ENCODE data around the gene IFT122.
A peak's percentile ranks its signal among the peaks of the same experiment; 100 is the strongest.
"Not testable (repeated sequence)": the region's sequence is repeated elsewhere in the genome, so short reads cannot be mapped to it uniquely, and the experiment has no call there.

The IFT122 gene

DNA sequence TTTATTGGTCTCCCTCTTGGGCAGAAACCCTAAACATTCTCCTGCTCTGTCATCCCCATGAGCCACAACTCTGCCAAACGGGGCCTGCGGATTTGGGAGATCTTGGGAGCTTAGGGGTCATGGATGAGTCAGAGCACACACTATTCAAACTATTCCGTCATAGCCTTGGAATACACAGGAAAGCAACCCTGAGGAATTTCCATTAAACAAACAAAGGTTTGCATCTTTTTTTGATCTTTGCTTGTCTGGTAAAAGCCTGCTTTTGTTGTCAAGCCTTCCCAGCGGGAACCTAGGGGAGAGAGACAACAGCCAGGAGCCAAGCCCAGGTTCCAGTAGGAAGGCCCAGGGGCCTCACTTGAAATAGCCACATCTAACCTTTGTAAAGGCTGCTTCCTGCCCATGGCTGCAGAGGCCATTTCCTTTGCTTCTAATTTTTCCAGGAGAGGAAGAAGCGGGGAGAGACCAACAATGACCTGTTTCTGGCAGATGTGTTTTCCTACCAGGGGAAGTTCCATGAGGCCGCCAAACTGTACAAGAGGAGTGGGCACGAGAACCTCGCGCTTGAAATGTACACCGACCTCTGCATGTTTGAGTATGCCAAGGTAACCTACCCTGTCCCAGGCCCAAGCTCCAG, 55.1 kb downstream of the IFT122 start:
- not testable (repeated sequence) for DNase-seq (ENCODE audit: low spot score)

GRCh38 chr3:129497876-129498275, 57.9 kb downstream of the IFT122 start:
- not testable (repeated sequence) for DNase-seq (ENCODE audit: low spot score)

DNA sequence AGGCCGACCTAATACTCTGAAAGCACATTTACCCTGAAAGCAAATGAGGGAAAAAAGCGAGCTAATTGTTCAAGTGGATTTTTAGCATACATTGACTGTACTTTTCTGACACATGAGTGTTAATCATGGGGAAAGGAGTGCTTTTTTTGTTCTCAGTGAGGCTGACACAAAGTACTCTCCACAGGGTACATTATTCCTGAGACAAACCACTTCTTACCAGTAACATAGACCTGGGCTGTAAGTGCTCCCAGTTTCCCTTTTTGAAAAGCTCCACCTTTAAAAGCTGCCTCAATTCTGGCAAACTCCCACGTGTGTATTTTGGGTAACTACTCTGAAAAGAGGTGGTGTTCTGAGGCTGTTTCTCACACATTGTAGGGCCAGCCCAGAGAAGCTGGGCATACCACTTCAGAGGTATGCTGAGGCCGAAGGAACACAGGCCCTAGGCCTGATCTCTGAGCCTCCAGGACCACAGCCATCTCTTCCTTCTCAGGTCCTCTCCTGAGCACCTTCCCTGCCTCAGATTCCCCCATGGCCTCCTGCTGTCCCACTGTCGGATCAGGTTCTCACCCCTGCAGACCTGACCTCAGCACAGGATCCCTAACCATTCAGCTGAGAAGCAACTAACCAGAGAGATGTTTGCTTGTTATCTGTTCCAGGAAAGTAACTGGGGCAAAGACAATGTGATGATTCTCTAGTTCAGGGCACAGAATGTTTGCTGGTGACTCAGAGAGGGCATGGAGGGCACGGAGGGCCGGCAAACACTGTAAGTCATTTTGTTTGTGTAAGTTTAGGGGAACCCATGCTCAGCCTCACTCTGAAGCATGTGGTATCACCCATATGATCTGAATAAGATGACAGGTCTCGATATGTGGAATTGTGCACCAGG, 58.8 kb downstream of the IFT122 start:
- DNase-seq (ENCODE audit: low spot score): not testable (repeated sequence)

DNA sequence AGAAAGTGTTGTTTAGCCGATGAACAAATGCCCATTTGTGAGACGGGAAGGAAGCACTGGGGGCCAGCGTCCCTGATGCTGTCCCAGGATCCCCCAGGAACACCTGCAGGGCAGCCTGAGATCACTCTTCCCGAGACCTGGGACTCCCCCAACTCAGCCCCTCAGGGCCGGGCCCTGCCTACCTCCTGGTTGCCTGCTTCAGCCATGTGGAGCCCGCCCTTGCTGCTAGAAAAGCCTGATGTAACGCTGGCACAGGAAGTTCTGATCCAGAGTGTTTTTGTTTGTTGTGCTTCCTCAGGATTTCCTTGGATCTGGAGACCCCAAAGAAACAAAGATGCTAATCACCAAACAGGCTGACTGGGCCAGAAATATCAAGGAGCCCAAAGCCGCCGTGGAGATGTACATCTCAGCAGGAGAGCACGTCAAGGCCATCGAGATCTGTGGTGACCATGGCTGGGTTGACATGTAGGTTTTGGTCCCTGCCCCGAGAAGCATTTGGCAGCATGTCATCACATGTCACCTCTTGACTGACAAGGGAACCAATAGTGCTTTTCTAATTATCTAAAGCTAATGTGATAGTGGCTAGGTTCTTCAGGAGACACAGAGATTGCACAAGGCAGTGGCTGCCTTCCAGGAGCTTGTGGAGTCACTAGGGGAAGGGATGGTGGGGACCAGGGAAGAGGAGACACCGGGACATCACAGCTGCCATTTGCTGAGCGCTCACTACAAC, 59.7 kb downstream of the IFT122 start:
- DNase-seq (ENCODE audit: low spot score): not testable (repeated sequence)

DNA sequence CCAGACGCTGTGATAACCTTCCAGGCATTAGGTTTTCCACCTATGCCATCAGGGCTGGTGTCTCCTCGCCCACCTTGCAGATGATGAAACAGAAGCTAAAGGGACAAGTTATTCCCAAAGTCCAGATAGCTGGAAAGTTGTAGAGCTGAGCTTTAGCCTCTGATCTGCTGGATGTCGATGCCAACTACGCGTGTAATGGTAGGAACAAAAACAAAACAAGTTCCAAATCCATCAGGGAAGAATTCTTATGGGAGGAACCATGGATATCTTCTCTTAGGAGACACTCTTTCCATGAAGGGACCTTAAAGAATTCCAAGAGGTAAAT, 60.3 kb downstream of the IFT122 start:
- DNase-seq (ENCODE audit: low spot score): no peak

DNA sequence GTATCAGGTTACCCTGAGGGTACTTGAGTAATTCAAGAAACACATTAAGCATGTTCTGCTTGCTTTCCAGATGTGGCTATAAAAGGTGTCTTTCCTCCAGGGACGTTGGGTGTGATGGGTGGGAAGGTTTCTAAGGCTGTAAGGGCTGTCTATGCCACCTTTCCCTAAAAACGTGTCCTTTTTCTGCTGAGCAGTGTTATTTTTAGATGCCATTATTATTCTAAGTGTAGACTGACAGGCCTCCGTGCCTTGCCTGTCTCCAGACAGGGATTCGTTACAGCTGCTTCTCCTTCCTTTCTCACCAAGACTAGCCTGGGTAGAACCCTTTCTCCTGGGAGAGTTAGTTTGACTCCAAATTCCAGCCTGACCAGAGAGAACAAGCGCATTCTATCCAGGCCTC, 61.6 kb downstream of the IFT122 start:
- DNase-seq (ENCODE audit: low spot score): no peak

DNA sequence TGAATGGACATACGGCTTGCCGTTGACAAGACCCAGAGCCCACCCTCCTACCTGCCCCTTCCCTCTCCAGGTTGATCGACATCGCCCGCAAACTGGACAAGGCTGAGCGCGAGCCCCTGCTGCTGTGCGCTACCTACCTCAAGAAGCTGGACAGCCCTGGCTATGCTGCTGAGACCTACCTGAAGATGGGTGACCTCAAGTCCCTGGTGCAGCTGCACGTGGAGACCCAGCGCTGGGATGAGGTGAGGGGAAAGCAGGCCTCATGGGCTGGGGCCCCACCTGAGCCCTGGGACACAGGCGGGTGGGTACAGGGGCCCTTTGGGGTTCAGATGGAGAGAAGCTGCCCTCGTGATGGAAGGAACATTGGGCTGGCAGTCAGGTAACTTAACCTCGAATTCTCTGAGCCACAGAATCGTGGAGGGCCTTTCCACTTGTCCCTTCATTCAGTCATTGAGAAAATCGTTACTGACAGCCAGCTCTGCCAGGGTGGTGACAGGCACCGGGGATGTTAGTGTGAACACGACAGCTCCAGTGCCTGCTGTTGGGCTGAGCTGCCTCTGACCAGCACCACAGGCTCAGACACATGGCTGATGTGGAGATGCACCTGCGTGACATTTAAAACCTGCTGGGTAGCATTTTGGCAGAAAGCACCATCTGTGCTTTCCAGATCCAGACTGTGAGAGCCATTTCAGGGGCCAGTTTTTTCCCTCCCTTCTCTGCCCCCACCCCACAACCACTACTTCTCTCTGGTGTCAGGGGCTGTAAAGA, 62.8 kb downstream of the IFT122 start:
- no peak for DNase-seq (ENCODE audit: low spot score)

DNA sequence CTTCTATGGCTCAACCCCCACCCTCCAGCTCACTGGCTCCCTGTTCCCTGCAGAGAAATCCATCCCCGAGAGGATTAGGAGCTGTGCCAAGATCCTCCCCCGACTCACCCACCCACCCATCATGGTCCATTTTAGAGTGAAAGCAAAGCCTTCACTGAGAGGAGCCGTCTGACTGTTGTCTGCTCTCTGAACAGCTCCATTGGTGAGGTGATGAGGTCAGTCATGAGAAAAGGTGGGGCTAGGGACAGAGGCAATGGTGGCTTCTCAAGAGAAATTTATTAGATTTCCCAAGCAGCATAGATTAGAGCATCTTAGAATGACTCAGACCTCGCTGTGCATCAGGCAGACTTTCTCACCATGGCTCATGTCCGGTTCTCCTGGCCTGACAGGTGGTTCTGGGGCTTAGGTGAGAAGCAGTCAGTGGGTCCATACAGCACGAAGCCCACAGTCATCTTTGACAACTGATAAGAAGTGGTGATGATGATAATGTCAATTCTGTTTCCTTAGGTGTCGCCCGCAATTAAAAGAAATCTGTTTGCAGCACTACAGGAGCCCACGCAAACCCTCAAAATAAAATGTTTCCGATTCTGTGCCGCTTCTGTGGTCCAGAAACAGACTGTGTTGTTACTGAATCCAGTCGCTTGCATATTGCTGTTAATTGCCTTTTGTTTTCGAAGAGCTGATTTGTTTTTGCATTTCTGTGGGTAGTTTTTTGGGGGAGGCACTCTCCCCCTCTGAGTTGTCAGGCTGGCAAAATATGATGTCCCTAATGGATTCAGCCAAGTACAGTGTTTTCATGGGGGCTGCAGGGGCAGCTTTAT, 63.7 kb downstream of the IFT122 start:
- peak; percentile 73 for DNase-seq (ENCODE audit: low spot score)

GRCh38 chr3:129504471-129505100, 64.6 kb downstream of the IFT122 start:
- no peak for DNase-seq (ENCODE audit: low spot score)

DNA sequence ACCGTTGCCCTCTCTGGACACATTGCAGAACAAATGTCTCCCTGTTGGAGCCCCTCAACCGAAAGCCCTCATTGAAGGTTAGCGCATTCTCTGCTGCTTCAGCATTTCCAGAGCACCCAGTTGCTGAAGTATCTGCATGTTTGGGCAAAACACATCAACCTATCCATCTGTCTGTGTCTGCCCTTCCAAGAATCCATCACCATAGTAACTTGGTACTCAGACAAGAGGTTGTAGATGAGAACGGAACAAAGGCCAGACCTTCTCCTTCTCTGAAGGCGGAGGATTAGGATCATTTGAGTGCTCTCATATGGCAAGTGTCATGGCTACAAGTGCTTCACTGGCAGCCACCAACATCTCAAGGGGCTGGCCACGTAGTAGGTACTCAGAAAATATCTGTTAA, 65.3 kb downstream of the IFT122 start:
- no peak for DNase-seq (ENCODE audit: low spot score)

DNA sequence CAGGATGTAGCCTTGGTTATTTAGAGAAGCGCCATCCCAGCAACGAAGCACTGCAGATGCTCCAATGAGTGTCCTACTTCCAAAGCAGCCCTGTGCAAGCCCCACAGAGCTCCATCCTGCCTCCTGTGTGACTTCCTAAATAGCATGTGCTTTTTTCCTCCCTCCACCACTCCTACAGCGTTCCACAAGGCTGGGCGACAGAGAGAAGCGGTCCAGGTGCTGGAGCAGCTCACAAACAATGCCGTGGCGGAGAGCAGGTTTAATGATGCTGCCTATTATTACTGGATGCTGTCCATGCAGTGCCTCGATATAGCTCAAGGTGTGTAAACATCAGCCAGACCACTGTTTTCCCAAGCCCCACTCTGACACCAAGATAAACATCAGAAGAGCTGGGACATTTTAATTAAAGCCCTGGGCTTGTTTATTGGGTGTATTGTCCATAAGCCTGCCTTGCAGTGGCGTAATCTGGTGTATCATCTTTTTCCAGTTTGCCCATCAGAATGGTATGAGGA, 66.3 kb downstream of the IFT122 start:
- DNase-seq (ENCODE audit: low spot score): no peak

DNA sequence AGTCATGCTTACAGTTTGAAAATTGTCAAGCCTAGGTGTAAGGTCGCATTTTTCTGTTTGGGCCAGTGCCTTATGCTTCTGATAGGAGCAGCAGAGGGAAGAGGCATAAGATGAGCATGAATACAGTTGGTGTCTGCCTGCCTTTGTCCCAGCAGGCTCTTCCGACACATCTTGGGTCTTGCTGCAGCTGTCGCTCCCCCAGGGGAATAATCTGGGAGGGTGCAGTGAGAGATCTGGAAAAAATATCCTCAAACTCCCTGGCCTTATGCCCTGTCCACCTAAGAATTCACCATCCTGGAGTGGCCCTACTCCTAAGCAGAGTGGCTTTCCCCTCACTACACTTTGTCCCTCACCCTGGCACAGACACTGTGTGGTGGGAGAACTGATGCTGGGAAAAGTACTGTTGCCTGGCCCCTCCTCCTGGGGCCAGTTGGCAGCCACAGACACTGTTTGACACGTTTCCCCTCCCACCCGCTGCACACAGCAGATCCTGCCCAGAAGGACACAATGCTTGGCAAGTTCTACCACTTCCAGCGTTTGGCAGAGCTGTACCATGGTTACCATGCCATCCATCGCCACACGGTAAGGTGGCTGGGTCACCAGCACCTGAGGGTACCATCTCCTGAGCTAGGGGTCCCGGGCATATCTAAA, 67.3 kb downstream of the IFT122 start:
- DNase-seq (ENCODE audit: low spot score): no peak

GRCh38 chr3:129512595-129512994, 72.6 kb downstream of the IFT122 start:
- DNase-seq (ENCODE audit: low spot score): no peak

DNA sequence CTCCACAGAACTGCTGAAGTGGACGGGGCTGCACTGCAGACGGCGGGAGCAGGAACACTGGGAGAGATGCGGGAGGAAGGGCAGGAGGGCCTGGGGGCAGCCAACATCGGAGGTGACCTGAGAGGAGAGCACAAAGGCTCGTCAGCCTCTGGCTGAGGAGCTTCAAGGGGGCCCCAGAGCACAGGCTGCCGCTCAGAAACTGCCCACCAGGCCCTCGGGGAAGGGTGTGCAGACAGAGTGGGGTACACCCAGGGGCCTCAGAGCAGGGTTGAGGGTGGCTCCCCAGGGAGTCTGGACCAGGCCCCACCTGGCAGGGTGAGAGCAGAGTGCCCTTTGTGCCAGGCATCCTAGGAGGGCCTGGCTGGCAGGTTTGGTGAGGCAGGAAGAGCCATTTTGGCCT, 73.7 kb downstream of the IFT122 start:
- DNase-seq (ENCODE audit: low spot score): no peak

DNA sequence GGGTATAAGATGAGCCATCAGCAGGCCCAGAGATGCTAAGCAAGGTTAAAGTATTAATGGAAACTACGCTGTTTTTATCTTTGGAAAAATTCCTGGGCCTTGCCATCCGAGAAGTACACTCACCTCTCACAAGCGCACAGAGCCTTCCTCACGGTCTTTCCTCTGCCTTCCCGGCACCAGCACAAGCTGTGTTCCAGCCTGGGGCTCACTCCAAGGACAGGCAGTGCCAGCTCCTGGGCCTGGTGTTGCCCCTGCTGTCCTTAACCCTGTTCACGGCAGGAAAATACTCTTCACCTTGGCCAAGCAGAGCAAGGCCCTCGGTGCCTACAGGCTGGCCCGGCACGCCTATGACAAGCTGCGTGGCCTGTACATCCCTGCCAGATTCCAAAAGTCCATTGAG, 74.1 kb downstream of the IFT122 start:
- no peak for DNase-seq (ENCODE audit: low spot score)

DNA sequence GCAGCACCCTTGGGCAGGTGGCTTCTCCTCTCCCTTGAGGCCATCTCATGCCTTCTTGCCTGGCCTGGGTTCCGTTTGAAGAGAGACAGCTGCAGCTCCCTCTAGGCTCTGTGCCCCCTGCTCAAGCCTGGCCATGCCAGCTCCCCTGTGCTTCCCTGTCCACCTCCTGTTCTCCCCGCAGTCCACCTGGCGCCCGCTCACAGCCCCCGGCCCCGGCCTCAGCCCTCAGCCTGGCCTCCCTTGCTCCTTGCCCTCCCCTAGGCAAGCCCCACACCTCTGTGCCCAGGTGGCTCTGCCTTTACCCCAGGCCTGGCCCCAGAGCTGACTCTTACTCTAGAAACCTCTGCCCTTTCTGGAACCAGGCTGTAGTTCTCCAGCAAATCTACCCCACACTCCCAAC, 74.5 kb downstream of the IFT122 start:
- DNase-seq (ENCODE audit: low spot score): no peak

- DNase-seq (ENCODE audit: low spot score): not testable (repeated sequence)
These were observed 75.2 kb downstream of the IFT122 start for GRCh38 chr3:129515108-129515820.

GRCh38 chr3:129515821-129516432, 75.9 kb downstream of the IFT122 start:
- not testable (repeated sequence) for DNase-seq (ENCODE audit: low spot score)

DNA sequence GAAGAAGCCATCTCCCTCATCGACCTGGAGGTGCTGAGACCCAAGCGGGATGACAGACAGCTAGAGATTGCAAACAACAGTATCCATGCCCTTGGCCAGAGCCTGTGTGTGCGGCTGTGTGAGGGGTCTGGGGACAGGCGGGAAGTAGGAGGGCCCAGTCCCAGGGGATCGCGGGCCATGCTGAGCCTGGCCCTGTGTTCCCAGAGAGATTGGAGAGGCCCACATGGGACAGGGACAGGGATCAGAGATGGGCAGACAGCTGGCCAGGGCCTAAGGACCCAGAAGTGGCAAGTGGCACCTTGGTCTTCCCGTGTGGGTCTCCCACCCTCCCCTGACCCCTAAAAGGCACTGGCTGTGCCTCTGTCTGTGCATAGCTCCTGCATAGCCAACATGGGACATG, 77.5 kb downstream of the IFT122 start:
- no peak for DNase-seq (ENCODE audit: low spot score)
